Stimulated activated CD8-positive, alpha-beta memory T cell treated with anti-CD3 and anti-CD28 coated beads, Interleukin-12 subunit alpha, Interleukin-12 subunit beta, amount 100 ng/mL, for 24 hours (primary cell): Measurements from ENCODE around the gene FRMD3.

Experiments used
- DNase-seq: peaks from one replicate; pipeline ENCODE4 v3.0.0-alpha.2; 2020; ENCODE audit errors: extremely low read depth

FRMD3 gene

DNA sequence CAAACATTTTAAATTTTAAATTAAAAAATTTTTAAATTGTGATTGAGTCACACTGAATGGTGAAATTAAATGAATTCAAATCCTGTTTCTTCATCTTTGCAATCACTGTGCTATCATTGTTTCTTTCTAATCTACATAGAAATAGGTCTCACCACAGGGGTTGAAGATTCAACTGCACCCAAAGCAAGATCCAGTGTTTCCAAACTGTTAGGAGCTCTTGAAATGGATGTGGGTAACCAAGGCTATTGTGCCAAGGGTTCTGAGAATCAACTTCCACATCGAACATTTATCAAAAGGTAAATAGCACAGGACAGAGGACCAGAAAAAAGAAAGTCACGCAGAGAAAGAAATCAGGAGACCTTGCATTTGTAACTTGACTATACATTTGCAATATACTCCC is 302.7 kb downstream of the FRMD3 start:
- no peak for DNase-seq

- no peak for DNase-seq
Observed at GRCh38 chr9:83234541-83234940, 303.7 kb downstream of the FRMD3 start.

DNA sequence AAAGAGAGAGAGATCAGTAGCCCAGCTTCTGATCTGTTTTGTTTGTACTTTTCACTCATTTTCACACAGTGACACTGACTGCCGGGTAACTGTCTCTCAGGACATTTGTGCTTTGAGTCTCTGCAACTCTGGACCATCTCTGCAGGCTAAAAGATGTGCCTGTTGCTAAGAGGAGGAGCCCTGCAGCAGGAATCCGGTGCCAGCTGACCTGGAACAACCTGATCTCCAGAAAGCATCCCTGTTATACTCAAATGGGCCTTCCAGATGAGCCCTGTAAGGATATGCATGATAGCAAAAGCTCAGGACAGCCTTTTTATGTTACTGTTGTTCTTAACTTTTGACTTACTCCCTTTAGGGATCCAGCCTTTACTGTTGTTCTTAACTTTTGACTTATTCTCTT is 304.6 kb downstream of the FRMD3 start:
- no peak for DNase-seq

GRCh38 chr9:83231039-83231438 is 307.2 kb downstream of the FRMD3 start:
- no peak for DNase-seq

DNA sequence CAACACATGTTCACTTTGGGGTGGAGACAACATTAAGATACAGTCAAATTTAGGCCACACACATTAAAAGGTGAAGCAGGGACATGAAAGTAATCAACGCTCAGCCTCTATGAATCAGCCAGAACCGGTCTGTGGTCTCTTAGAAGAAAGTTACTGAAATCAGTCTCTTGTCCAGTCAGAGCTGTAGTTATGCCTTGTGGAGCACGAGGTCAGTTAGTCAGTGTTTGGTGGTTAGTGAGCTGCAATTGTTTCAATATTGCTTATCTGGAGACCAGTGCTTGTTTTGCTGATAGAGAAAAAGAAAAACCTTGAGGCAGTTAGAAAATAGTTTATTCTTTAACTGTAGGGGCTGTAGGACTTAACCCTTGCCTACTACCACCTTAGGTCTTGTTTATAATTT is 317.5 kb downstream of the FRMD3 start:
- no peak for DNase-seq

DNA sequence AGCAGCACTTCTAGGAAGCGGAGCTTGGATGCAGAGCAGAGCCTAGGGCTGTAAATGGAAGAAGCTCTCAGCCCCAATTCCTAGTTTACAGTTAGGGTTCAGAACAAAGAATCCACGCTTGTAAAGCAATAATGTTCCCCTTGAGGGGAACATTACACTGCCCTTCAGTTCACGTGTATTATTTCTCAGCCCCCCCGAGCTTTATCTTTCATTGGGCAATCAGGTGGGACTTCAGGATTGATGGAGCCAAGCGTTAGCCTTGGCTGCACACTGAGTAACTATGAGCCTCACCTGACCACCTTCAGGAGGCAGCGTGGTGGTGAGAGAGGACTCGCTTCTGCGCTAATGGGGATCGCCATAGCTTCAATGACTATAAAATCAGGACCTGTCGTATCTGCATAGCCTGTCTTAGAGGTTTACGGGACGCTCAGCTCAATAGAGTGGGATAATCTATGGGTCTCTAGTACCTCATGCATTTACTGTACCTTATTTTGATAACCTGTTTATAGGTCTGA is 318.2 kb downstream of the FRMD3 start:
- DNase-seq, result no peak

DNA sequence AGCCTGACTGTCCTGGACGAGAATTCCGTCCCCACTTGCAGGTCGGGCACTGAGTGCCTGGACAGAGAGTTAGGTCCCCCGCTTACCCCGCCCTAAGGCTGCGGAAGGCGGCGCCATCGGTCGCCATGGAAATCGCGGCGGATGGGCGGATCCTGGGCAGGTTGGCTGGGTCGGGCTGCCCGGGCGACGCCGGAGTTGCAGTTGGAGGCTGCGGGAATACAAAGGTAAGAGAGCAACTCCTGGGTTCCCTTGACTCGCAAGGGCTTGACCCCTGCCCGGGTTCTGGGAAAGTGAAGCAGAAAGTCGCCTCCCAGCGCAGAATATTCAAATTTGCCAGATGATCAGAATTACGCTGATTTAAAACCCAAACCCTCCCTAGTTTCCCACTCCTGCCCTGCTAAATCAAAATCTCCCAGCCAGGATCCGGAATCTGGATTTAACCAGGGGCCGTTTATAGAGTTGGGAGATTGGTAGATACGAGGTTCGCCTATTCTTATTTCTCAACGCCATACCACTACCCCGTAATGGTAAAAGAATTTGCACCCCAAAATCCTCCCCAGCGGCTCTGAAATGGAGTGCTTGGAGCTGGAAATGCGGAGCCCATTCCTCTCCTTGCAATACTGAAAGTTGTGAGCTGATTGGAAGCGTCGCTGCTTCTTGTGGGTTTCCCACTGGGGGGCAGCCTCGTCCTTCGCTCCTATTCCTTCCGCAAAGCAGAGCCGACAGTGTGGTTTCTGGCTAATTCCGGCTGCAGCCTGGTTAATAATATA is 318.9 kb downstream of the FRMD3 start:
- no peak for DNase-seq

- no peak for DNase-seq
Observed at GRCh38 chr9:83218411-83219090, 319.6 kb downstream of the FRMD3 start.

GRCh38 chr9:83209188-83209731 is 328.9 kb downstream of the FRMD3 start:
- no peak for DNase-seq

- no peak for DNase-seq
Observed at GRCh38 chr9:83208065-83208850, 329.9 kb downstream of the FRMD3 start.

DNA sequence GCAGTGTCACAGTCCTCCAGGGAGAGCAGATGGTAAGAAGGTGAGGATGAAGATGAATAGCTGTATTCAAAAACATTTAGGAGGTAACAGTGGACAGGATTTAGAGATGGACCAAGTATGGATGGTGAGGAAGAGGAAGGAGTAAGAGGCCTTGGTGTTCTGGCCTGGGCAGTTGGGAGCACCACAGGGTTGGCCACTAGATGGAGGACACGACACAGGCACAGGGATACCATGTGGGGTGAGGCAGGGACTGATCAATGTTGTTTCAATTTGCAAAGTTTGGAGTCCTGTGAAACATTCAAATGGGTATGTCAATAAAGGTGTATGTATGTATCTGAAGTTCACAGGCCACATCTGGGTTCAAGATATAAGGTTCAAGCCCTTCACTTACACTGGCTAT is 334.2 kb downstream of the FRMD3 start:
- DNase-seq, result no peak

DNA sequence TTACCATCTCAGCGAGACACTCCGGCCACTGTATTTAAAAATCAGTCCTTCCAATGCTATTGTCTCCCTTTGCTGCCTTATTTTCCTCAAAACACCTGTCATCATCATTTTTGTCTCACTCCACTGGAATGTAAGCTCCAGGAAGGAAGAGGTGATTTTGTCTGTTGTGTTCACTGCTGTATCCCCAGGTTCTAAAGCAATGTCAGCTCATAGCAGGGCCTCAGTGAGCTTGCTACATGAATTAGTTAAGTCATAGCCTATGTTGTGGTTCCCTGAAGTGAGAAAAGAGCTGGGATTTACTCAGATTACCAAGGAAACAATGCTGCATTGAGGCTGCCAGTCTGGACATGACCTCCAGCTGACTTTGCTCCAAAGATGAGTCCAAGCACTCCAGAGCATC is 337.7 kb downstream of the FRMD3 start:
- no peak for DNase-seq

DNA sequence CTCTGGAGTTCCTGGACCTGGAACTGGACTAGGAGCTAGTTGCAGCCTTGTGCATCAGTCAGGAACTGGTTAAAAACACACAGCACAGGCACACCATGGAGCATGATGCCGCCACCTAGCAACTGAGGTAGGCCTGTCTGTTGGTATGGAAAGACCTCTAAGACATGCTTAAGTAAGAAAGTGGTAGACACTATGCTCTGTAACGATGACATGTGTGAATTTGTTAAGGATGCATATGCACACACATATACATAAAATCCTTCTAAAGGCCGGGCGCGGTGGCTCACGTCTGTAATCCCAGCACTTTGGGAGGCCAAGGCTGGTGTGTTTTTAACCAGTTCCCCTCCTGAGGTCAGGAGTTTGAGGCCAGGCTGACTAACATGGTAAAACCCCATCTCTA is 338.4 kb downstream of the FRMD3 start:
- DNase-seq, result no peak

GRCh38 chr9:83199240-83199639 is 339.0 kb downstream of the FRMD3 start:
- no peak for DNase-seq

- DNase-seq, result no peak
Observed at GRCh38 chr9:83198371-83198770, 339.8 kb downstream of the FRMD3 start.

DNA sequence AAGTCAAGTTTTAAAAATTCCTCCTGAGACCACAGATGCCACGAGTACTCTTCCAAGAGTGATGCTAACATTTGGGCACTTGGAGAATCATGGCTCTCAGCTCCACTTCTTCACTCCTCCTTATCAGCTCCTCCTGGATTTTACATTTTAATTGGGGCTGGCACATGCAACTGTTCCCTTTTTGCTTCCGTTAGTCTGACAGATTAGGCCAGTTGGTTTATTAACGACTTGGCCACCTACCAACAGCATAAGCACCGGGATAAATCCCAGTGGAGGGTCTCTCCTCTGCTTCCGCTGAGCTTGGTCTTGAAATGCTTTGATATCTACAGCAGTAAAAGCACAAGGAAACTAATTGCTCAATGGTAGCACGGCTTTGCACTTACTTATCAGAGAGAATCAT is 340.6 kb downstream of the FRMD3 start:
- no peak for DNase-seq

DNA sequence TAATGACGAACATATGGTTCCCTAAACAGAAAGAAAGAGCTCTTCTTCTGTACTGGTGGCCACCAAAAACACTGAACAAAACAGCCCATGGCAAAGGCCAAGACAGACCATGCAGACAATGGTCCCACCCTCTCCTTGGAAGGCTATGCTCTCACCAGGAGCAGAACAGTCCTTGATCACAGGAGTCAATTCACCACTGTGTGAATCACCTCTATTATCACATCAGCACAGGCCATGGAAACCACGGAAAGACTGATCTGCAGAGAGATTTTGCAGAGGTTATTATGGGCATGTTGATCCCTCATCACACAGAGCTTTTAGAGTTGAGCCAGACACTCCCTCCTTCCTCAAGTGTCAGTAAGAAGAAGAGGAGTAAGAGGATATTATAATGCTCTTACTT is 341.3 kb downstream of the FRMD3 start:
- DNase-seq, result no peak
